BJ (cell line): ENCODE results near the gene C1orf116. TPM values are rescaled to one million over a fixed set of nuclear protein-coding genes. Genes with fewer than 3 reads are reported as not detected.

Experiments
- CTCF ChIA-PET: fragments of 350-600 bp; formaldehyde crosslinking; extraction: SDS; loops from one replicate; lab custom pipeline; 2021; ENCODE audit warnings: antibody characterized with exemption, inconsistent platforms; lab: Yijun Ruan, JAX
- POLR2A ChIA-PET: fragments of 300-600 bp; sonication (Branson Sonifier 250); formaldehyde crosslinking; extraction: SDS; loops from one replicate; lab custom pipeline; 2021; ENCODE audit warnings: antibody characterized with exemption; lab: Charles Lee
- DNase-seq: peaks from one replicate; pipeline ENCODE4 v3.0.0-alpha.2; 2011; ENCODE audit warnings: low read depth
- H3K27me3 ChIP-seq: 2 replicates; pipeline ENCODE4 v1.6.0; 2011; ENCODE audit warnings: low read length; ENCODE audit not compliant: control insufficient read depth, insufficient read depth
- H3K36me3 ChIP-seq: 2 replicates; pipeline ENCODE4 v1.5.1; 2011; ENCODE audit warnings: low read length; ENCODE audit not compliant: control insufficient read depth, insufficient read depth
- H3K4me3 ChIP-seq: 2 replicates; pipeline ENCODE4 v1.5.1; 2011; ENCODE audit warnings: low read depth, mild to moderate bottlenecking, control low read depth, low read length
- polyA plus RNA-seq: library from polyadenylated mRNA; depleted of rRNA; stranded (reverse); fragments of >200 nt; gene quantifications from 2 replicates; pipeline ENCODE4 v1.2.3, GENCODE V29; 2011
- TF ChIP-seq, protein P1 (sequence below): IDR thresholded peaks from 2 replicates; pipeline ENCODE4 v1.5.1; 2011; ENCODE audit warnings: low read depth, mild to moderate bottlenecking, control low read depth, inconsistent platforms, low read length, moderate library complexity; ENCODE audit not compliant: insufficient read depth

Gene C1orf116
- polyA plus RNA-seq, 1 experiment = not detected

DNA sequence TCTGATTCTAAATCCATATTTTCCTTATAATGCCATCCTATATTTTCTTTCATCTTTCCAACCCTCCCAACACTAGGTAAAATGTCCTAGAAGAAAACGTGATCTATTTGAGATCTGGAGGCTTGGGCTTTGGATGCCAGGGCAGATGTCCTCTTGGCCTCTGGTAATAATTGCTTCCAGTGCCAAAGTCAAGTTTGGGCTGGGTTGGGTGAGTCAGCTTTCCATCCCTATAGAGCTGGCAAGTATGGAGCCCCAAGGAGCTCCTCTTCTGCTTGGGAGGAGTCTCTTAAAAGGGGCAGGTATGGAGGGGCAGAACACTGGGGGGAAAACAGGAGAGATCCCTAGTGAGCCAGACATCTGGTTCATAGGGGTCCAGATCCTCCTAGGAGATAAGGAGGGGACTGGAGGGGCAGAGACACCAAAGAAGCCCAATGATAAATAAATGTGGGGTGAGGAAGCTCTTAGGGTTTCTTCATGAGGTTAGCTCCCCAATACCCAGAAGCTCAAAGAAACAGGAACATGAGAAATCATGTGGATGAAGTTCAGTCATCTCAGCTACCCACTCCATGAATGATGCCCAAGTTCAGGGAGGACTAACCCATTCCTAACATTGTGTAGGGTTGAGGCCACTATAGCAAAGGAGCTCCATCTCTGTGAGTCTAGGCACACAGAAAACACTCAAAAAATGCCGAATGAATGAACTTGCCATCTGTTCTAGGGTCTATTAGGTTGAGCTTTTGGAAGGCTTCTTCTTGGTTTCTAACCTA, 3.5 kb downstream of the C1orf116 start:
- no peaks in the 10 kb centered on the region for H3K36me3 ChIP-seq
- TF ChIP-seq, protein P1, sequence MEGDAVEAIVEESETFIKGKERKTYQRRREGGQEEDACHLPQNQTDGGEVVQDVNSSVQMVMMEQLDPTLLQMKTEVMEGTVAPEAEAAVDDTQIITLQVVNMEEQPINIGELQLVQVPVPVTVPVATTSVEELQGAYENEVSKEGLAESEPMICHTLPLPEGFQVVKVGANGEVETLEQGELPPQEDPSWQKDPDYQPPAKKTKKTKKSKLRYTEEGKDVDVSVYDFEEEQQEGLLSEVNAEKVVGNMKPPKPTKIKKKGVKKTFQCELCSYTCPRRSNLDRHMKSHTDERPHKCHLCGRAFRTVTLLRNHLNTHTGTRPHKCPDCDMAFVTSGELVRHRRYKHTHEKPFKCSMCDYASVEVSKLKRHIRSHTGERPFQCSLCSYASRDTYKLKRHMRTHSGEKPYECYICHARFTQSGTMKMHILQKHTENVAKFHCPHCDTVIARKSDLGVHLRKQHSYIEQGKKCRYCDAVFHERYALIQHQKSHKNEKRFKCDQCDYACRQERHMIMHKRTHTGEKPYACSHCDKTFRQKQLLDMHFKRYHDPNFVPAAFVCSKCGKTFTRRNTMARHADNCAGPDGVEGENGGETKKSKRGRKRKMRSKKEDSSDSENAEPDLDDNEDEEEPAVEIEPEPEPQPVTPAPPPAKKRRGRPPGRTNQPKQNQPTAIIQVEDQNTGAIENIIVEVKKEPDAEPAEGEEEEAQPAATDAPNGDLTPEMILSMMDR = no peak
- ChIA-PET CTCF (interaction anchor here (0.9 to 2.7 kb wide), 3 partner anchors 11 to 25 kb away, joined by 4 to 8 read pairs (median 8); no protein-coding TSS in a partner anchor), POLR2A (interaction anchor here (0.6 kb wide), 1 partner anchor 1523 kb away, joined by 3 read pairs; no protein-coding TSS in a partner anchor)
- no peak overlapping the region for H3K4me3 ChIP-seq
- no peak for DNase-seq
- no peaks in the 10 kb centered on the region for H3K27me3 ChIP-seq

DNA sequence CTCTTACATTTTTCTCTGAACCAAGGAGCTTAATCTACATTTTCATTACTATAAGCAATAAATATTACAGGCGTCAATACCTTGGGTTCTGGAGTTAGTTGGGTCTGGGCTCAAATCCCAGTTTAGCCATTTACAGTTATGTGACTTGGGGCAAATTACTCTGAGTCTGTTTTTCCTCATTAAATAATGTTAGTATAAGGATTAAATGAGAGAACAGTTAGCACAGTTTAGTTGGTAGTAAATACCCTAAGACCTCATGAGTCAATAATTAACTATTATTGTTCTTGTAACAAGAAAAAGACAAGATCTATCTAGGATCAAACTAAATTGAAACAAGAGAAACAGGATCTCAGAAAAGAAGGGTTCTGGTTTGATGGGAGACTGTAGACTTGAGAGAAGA, 4.6 kb downstream of the C1orf116 start:
- CTCF ChIA-PET = no interaction called here
- no peak for DNase-seq
- POLR2A ChIA-PET = no interaction called here
- Histone ChIP-seq H3K4me3 (no peak overlapping the region), H3K27me3 (no peaks in the 10 kb centered on the region), H3K36me3 (no peaks in the 10 kb centered on the region)
- TF ChIP-seq, protein P1 = no peak

DNA sequence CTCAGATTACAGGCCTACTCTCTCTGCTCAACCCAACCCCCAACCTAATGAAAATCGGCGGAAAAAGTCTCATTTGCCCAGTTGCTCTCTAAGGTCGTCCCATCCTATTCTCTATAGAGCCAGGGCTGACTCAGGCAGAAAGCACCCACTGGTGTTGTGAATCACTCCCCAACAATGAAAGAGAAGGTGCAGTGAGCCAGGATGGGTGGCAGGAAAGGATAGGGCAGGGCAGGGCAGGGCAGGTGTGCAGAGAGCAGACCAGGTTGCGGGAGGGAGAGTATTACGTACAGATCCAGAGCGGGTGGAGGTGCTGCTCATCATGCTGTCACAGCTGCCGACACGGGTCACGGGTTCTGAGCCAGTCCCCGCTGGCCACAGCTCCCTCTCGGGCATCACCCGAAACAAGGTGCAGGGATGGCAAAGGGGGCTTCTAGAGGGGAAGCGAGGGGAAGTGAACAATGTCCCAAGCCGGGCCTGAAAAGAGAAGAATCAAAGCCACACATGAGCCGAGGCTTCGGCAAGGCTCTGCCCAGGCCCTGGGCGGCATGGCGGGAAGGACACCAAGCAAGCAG, 5.3 kb downstream of the C1orf116 start:
- no peak for DNase-seq
- CTCF ChIA-PET = no interaction called here

DNA sequence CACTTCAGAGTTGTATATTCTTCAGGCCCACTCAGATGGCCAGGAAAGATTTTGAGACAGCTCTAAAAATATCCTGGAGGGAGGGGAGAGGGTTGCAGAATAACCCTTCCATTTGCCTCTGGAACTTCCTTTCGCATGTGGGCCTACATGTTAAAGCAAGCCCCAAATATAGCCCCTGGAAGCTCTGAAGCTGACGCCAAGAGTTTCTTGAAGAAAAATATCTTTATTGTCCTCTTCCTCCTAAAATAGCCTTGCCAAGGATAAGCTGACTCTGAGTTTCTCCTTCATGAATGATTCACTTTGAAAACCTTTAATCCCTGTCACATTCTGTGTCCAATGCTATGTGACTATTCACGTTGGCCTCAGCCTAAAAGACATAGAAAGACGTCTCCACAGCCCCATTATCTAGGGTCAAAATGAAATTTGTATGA, 6.4 kb downstream of the C1orf116 start:
- TF ChIP-seq, protein P1 = no peak
- no peak for DNase-seq
- Histone ChIP-seq H3K4me3 (no peak overlapping the region), H3K36me3 (no peaks in the 10 kb centered on the region), H3K27me3 (no peaks in the 10 kb centered on the region)
- ChIA-PET POLR2A (interaction anchor here (0.6 kb wide), 2 partner anchors 14 to 295 kb away, joined by 3 to 4 read pairs; partner anchors contain the start of gene CD55), CTCF (interaction anchor here (0.8 to 1.7 kb wide), 2 partner anchors 20 to 22 kb away, joined by 3 to 10 read pairs; no protein-coding TSS in a partner anchor)

More for the DNA sequence above, 5.3 kb downstream of the C1orf116 start:
- Histone ChIP-seq H3K27me3 (no peaks in the 10 kb centered on the region), H3K36me3 (no peaks in the 10 kb centered on the region), H3K4me3 (no peak overlapping the region)
- TF ChIP-seq, protein P1 = no peak
- POLR2A ChIA-PET = no interaction called here
